Measurements from ENCODE around the gene SENP5. TPM values are rescaled to one million over a fixed set of nuclear protein-coding genes. Genes with fewer than 3 reads are reported as not detected.

SENP5 gene
- total RNA-seq, 1 donor from 2014 or later, result 44.8 TPM

GRCh38 chr3:196966526-196967401 is 99.0 kb downstream of the SENP5 start:
- Histone ChIP-seq H3K36me3 (ENCODE audit: insufficient read depth, low read length) (no peaks in the 10 kb centered on the region), H2AFZ (ENCODE audit: low read depth, low read length) (peak overlapping the region; percentile 26), H4K20me1 (ENCODE audit: insufficient read depth, low read length) (no peaks in the 10 kb centered on the region), H3K27me3 (ENCODE audit: insufficient read depth, low read length) (peaks cover 31% of the 10 kb centered on the region), H3K4me2 (ENCODE audit: low read length) (peak overlapping the region; percentile 83), H3K79me2 (ENCODE audit: insufficient read depth, low read length) (no peaks in the 10 kb centered on the region), H3K9ac (ENCODE audit: low read length) (no peak overlapping the region), H3K4me3 (ENCODE audit: insufficient read depth, low read depth, low read length) (no peak overlapping the region), H3K27ac (ENCODE audit: low read depth, low read length) (no peak overlapping the region), H3K4me1 (ENCODE audit: insufficient read depth, low read length) (peaks cover 9% of the 10 kb centered on the region), H3K9me3 (ENCODE audit: insufficient read depth, low read depth, low read length) (peaks cover 4% of the 10 kb centered on the region)
- Mint-ChIP-seq H3K4me3 (ENCODE audit: unreplicated experiment) (no peak overlapping the region), H3K36me3 (ENCODE audit: low read depth, unreplicated experiment) (peaks cover 6% of the 10 kb centered on the region), H3K9me3 (ENCODE audit: unreplicated experiment) (peaks cover 2% of the 10 kb centered on the region), H3K27me3 (ENCODE audit: low read depth, unreplicated experiment) (peaks cover 61% of the 10 kb centered on the region), H3K4me1 (ENCODE audit: low read depth, unreplicated experiment) (no peaks in the 10 kb centered on the region), H3K27ac (ENCODE audit: unreplicated experiment) (no peak overlapping the region)
- no peak for DNase-seq (ENCODE audit: low read depth)
- no peak for FAIRE-seq
- no peak for TF ChIP-seq EZH2 (IDR thresholded peaks at IDR 0.05; ENCODE audit: insufficient read depth, low read length)
- TF ChIP-seq CTCF (IDR thresholded peaks at IDR 0.05; ENCODE audit: insufficient read depth, low read depth, low read length), result no peak

- no peak overlapping the region for H3K27ac ChIP-seq (ENCODE audit: low read depth, low read length)
- Mint-ChIP-seq H3K9me3 (ENCODE audit: unreplicated experiment) (peaks cover 2% of the 10 kb centered on the region), H3K27me3 (ENCODE audit: low read depth, unreplicated experiment) (peaks cover 57% of the 10 kb centered on the region), H3K4me3 (ENCODE audit: unreplicated experiment) (peak overlapping the region; percentile 60), H3K27ac (ENCODE audit: unreplicated experiment) (no peak overlapping the region), H3K36me3 (ENCODE audit: low read depth, unreplicated experiment) (peaks cover 6% of the 10 kb centered on the region), H3K4me1 (ENCODE audit: low read depth, unreplicated experiment) (no peaks in the 10 kb centered on the region)
- DNase-seq (ENCODE audit: low read depth) (no peak), FAIRE-seq (no peak)
- H3K4me2 ChIP-seq (ENCODE audit: low read length), result peak overlapping the region; percentile 83
- H3K27me3 ChIP-seq (ENCODE audit: insufficient read depth, low read length), result peaks cover 31% of the 10 kb centered on the region
- H2AFZ ChIP-seq (ENCODE audit: low read depth, low read length), result peak overlapping the region; percentile 66
- H3K36me3 ChIP-seq (ENCODE audit: insufficient read depth, low read length), result no peaks in the 10 kb centered on the region
- no peaks in the 10 kb centered on the region for H3K79me2 ChIP-seq (ENCODE audit: insufficient read depth, low read length)
- H3K4me3 ChIP-seq (ENCODE audit: insufficient read depth, low read depth, low read length), result peak overlapping the region; percentile 58
- TF ChIP-seq CTCF (IDR thresholded peaks at IDR 0.05; ENCODE audit: insufficient read depth, low read depth, low read length) (no peak), EZH2 (IDR thresholded peaks at IDR 0.05; ENCODE audit: insufficient read depth, low read length) (no peak)
- no peaks in the 10 kb centered on the region for H4K20me1 ChIP-seq (ENCODE audit: insufficient read depth, low read length)
- H3K4me1 ChIP-seq (ENCODE audit: insufficient read depth, low read length), result peaks cover 9% of the 10 kb centered on the region
- peaks cover 4% of the 10 kb centered on the region for H3K9me3 ChIP-seq (ENCODE audit: insufficient read depth, low read depth, low read length)
- H3K9ac ChIP-seq (ENCODE audit: low read length), result no peak overlapping the region
These were observed 99.9 kb downstream of the SENP5 start for GRCh38 chr3:196967412-196968232.

Data from astrocyte (in vitro differentiated cells and primary cell).